HFF-Myc (cell line): ENCODE measurements around the gene GOLGA2.

ENCODE experiments used
- DNase-seq: peaks from one replicate; pipeline ENCODE4 v3.0.0-alpha.2; 2011; ENCODE audit warnings: low read depth; ENCODE audit errors: extremely low read depth
- H3K4me3 ChIP-seq: replicated peaks from 2 replicates; pipeline ENCODE4 v1.5.1; 2011; ENCODE audit warnings: low read depth, mild to moderate bottlenecking, control low read depth, low read length
- TF ChIP-seq, protein P1 (sequence below): IDR thresholded peaks from 2 replicates; pipeline ENCODE4 v1.5.1; 2012; ENCODE audit warnings: mild to moderate bottlenecking, low read depth, low read length, control low read depth; ENCODE audit errors: missing control alignments

The GOLGA2 gene, protein sequence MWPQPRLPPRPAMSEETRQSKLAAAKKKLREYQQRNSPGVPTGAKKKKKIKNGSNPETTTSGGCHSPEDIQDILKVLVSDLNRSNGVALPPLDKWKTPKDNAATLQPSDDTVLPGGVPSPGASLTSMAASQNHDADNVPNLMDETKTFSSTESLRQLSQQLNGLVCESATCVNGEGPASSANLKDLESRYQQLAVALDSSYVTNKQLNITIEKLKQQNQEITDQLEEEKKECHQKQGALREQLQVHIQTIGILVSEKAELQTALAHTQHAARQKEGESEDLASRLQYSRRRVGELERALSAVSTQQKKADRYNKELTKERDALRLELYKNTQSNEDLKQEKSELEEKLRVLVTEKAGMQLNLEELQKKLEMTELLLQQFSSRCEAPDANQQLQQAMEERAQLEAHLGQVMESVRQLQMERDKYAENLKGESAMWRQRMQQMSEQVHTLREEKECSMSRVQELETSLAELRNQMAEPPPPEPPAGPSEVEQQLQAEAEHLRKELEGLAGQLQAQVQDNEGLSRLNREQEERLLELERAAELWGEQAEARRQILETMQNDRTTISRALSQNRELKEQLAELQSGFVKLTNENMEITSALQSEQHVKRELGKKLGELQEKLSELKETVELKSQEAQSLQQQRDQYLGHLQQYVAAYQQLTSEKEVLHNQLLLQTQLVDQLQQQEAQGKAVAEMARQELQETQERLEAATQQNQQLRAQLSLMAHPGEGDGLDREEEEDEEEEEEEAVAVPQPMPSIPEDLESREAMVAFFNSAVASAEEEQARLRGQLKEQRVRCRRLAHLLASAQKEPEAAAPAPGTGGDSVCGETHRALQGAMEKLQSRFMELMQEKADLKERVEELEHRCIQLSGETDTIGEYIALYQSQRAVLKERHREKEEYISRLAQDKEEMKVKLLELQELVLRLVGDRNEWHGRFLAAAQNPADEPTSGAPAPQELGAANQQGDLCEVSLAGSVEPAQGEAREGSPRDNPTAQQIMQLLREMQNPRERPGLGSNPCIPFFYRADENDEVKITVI

DNA sequence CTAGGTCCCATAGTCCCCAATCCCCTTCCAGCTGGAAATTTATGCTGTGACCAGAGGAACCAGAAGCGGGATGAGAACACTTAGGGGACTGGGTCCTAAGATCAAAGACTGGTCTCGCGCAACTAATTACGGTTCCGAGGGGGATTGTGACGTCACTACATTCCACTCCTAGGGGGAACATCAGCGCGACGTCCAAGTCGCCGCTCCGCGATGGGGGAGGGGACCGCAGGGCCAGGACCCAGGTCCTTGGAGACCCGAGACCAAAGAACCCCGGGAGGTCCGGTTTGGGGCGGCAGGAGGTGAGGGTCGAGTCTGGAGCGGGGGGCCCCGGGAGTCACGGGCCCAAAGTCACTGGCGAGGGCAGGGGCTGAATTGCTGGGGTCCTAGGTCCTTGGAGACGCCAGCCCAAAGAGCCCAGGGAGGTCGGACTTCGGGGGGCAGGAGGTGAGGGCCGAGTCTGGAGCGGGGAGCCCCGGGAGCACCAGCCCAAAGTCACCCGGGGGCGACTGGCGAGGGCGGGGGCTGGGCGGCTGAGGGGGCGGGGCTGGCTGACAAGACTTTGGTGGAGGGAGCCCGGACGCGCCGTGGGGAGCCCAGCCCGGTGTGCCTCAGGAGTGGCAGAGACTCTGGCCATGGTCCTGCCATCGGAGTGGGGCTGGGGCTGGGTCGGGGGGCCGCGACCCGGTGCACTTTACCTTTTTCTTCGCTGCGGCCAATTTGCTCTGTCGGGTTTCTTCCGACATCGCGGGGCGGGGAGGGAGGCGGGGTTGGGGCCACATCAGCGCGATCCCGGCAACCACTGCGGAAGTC lies at the start of gene GOLGA2:
Gene GOLGA2 (minus strand): TSS at position 810 of the 810 bp plus-strand sequence. CDS start 31 bp downstream, at position 779.
- TF ChIP-seq, protein P1, sequence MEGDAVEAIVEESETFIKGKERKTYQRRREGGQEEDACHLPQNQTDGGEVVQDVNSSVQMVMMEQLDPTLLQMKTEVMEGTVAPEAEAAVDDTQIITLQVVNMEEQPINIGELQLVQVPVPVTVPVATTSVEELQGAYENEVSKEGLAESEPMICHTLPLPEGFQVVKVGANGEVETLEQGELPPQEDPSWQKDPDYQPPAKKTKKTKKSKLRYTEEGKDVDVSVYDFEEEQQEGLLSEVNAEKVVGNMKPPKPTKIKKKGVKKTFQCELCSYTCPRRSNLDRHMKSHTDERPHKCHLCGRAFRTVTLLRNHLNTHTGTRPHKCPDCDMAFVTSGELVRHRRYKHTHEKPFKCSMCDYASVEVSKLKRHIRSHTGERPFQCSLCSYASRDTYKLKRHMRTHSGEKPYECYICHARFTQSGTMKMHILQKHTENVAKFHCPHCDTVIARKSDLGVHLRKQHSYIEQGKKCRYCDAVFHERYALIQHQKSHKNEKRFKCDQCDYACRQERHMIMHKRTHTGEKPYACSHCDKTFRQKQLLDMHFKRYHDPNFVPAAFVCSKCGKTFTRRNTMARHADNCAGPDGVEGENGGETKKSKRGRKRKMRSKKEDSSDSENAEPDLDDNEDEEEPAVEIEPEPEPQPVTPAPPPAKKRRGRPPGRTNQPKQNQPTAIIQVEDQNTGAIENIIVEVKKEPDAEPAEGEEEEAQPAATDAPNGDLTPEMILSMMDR: no peak
- DNase-seq: no peak
- H3K4me3 ChIP-seq: peak within 1 kb of the TSS; percentile 96

DNA sequence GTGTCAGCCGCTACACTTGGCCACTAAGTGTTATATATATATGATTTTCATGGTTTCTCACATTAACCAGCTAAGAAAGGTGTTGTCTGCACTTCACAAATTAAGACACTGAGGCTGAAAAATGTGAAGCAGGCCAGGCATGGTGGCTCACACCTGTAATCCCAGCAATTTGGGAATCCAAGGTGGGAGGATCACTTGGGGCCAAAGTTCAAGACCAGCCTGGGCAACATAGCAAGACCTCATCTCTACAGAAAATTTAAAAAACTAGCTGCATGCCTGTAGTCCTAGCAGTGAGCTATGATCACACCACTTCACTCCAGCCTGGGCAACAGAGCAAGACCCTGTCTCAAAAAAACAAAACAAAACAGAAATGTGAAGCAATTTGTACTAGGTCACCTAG lies 48.6 kb upstream of the GOLGA2 start:
- no peak overlapping the region for H3K4me3 ChIP-seq
- DNase-seq: no peak
- TF ChIP-seq, protein P1: no peak

DNA sequence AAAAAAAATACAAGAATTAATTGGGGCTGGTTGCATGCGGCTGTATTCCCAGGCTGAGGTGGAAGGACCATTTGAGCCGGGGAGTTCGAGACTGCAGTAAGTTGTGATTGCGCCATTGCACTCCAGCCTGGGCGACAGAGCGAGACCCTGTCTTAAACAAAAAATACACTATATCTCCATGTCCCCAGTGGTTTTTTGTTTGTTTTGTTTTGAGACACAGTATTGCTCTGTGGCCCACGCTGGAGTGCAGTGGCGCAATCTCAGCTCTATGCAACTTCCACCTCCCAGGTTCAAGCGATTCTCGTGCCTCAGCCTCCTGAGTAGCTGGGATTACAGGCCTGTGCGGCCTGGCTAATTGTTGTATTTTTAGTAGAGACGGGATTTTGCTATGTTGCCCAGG lies 48.0 kb upstream of the GOLGA2 start:
- H3K4me3 ChIP-seq: peak overlapping the region; percentile 97
- TF ChIP-seq, protein P1: no peak
- DNase-seq: no peak

DNA sequence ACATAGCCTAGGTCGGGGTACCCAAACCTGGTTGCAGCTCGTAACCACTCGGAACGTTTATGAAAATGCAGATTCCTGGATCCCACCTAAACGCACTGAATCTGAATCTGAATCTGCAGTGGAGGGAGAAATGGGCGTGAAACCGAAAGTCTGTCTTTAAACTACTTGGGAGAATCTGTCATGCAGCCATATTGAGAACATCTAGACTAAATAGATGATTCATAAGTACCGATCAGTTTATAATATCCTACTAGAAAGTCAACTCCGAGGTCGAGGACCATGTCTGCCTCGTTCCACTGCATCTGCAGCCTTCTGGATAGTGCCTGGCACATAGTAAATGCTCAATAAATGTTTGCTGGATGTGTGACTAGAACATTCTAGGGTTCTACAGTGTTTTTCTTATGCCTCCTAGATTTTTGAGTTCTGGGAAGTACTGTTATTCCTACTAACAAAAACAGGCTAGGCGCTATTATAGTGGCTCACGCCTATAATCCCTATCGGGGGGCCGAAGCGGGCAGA lies 47.5 kb upstream of the GOLGA2 start:
- peak overlapping the region; percentile 97 for H3K4me3 ChIP-seq
- TF ChIP-seq, protein P1: no peak
- DNase-seq: no peak

DNA sequence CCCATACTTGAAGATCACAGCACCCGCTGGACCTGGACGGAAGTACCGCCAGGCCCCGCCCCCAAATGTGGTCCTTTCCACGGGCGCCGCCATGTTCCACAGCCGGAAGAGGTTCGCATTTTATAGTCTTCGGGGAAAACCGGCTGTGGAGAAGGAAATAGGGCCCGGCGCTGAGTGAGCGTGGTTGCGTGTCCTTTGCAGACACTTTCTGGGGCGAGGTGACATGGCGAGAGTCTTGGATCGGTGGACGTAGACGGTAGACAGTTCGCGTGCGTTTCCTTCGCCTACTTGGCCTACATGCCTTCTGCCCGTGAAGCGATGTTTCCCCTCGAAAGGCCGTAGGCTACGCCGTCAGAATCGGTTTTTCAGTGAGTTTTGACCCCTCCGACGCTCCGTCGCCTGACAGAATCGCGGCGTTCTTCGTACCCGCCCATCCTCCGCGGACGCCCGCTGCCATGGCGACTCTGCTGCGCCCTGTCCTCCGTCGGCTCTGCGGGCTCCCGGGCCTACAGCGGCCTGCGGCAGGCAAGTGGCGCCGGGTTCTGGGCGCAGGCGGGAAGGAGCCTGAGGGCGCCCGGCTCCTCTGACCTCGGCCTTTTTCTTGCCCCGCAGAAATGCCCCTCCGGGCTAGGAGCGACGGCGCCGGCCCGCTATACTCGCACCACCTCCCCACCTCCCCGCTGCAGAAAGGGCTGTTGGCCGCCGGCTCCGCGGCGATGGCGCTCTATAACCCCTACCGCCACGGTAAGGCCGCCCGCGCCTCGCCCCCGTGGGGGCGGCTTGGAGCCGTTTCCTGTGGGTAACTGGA lies 46.8 kb upstream of the GOLGA2 start, which contains the start of the genes COQ4 and TRUB2:
Gene COQ4 (plus strand): TSS at position 436 of the 808 bp plus-strand sequence. CDS start 20 bp downstream, at position 456.
Gene TRUB2 (minus strand): TSS at position 44 of the 808 bp plus-strand sequence. CDS start 39 bp downstream, at position 5.
- TF ChIP-seq, protein P1: no peak
- peak; percentile 77 for DNase-seq
- peak within 1 kb of the TSS; percentile 97 for H3K4me3 ChIP-seq
